Activated CD8-positive, alpha-beta memory T cell treated with anti-CD3 and anti-CD28 coated beads, Interleukin-2, amount 10 ng/mL, durations not matched to agents 7 days and 5 days (primary cell): Measurements from ENCODE around the gene FNDC3A. TPM values are rescaled to one million over a fixed set of nuclear protein-coding genes. Genes with fewer than 3 reads are reported as not detected.
"Not testable (repeated sequence)": the region's sequence is repeated elsewhere in the genome, so short reads cannot be mapped to it uniquely, and the experiment has no call there.

Source experiments
- ATAC-seq: fragments of 150-1000 bp; cut with Tn5 transposase; one replicate; pipeline ENCODE4 v1.10.0; 2021; ENCODE audit warnings: moderate library complexity
- CTCF ChIA-PET: fragments of 350-600 bp; sonication (Branson Sonifier 250); formaldehyde crosslinking; loops from one replicate; lab custom pipeline; 2021; ENCODE audit warnings: antibody characterized with exemption; lab: Charles Lee
- DNase-seq: peaks from one replicate; pipeline ENCODE4 v3.0.0-alpha.2; 2020
- H3K27ac Mint-ChIP-seq: one replicate; pipeline ENCODE4 v1.8.0; 2021; ENCODE audit warnings: mild to moderate bottlenecking, mixed read lengths
- H3K27me3 Mint-ChIP-seq: one replicate; pipeline ENCODE4 v1.8.0; 2021; ENCODE audit warnings: mixed read lengths
- H3K36me3 Mint-ChIP-seq: one replicate; pipeline ENCODE4 v1.8.0; 2021; ENCODE audit warnings: mild to moderate bottlenecking, mixed read lengths
- H3K4me1 Mint-ChIP-seq: one replicate; pipeline ENCODE4 v1.8.0; 2021; ENCODE audit warnings: mixed read lengths
- H3K4me3 Mint-ChIP-seq: one replicate; pipeline ENCODE4 v1.8.0; 2021; ENCODE audit warnings: mild to moderate bottlenecking, moderate library complexity, mixed read lengths
- H3K9me3 Mint-ChIP-seq: one replicate; pipeline ENCODE4 v1.8.0; 2022; ENCODE audit warnings: low read depth, mixed read lengths
- total RNA-seq, 2 experiments: library from RNA; stranded (reverse); gene quantifications; one replicate each; pipeline ENCODE4 v1.2.3, GENCODE V29; 2021

Gene FNDC3A
- total RNA-seq, 2 experiments from 2014 or later: 22.3 to 28.7 TPM

DNA sequence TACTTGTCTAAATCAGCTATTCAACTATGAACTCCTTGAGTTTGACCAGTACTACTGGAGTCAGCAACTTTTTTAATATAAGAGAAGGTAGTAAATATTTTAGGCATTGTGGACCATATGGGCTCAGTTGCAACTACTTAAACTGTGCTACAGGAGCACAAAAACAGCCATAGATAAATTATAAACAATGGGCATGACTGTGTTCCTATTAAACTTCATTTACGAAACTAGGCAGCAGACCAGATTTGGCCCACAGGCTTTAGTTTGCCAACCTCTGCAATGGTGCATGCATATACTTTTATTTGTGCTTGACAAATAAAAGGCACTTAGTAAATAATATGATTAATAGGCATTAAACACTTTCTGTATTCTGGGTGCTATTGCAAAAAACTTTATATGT, 7.6 kb downstream of the FNDC3A start:
- no peak for DNase-seq
- H3K9me3 Mint-ChIP-seq: peaks cover 7% of the 10 kb centered on the region
- H3K36me3 Mint-ChIP-seq: peaks cover 36% of the 10 kb centered on the region
- CTCF ChIA-PET: no interaction called here
- no peak overlapping the region for H3K27ac Mint-ChIP-seq
- ATAC-seq: no peak
- peaks cover 27% of the 10 kb centered on the region for H3K4me1 Mint-ChIP-seq
- H3K4me3 Mint-ChIP-seq: no peak overlapping the region
- H3K27me3 Mint-ChIP-seq: no peaks in the 10 kb centered on the region

DNA sequence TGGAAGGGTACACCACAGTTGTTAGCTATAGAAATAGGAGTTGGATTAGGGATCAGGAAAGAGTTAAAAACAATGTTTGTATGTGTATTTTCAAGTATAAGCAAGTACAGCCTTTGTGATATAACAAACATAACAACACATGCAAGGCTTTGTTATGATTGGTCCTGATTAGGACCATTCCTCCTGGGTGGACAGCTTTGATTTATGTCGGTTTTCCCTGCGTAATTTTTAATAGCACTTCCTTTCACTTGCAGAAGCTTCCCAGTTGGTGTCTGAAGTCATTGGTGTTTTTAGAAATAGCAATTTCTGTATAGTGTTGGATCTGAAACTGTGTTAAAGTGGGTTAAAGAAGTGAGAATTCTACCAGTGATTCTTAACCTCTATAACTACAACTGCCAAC, 10.0 kb downstream of the FNDC3A start:
- DNase-seq (no peak), ATAC-seq (no peak)
- no peaks in the 10 kb centered on the region for H3K27me3 Mint-ChIP-seq
- peaks cover 38% of the 10 kb centered on the region for H3K36me3 Mint-ChIP-seq
- H3K27ac Mint-ChIP-seq: no peak overlapping the region
- H3K4me1 Mint-ChIP-seq: peaks cover 9% of the 10 kb centered on the region
- CTCF ChIA-PET: no interaction called here
- peaks cover 12% of the 10 kb centered on the region for H3K9me3 Mint-ChIP-seq
- no peak overlapping the region for H3K4me3 Mint-ChIP-seq

DNA sequence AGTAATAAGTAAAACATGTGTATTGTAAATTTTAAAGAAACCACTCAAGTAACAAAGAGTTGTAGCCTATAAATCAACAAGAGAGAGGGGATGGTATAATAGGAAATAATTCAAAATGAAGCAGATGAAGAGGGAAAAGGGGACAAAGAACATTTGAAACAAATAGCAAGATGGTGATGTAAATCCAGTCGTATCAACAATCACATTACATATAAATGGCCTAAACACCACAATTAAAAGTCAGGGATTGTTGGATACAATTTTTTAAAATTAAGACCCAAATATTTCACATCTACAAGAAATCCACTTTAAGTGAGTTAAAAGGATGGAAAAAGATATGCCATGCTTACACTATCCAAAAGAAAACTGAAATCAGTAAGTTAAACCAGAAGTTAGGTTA, 15.2 kb downstream of the FNDC3A start:
- no peak for DNase-seq
- no peak overlapping the region for H3K27ac Mint-ChIP-seq
- no peak overlapping the region for H3K4me3 Mint-ChIP-seq
- H3K9me3 Mint-ChIP-seq: peaks cover 7% of the 10 kb centered on the region
- H3K4me1 Mint-ChIP-seq: peaks cover 9% of the 10 kb centered on the region
- H3K36me3 Mint-ChIP-seq: peaks cover 47% of the 10 kb centered on the region
- H3K27me3 Mint-ChIP-seq: no peaks in the 10 kb centered on the region
- CTCF ChIA-PET: no interaction called here
- ATAC-seq: no peak

DNA sequence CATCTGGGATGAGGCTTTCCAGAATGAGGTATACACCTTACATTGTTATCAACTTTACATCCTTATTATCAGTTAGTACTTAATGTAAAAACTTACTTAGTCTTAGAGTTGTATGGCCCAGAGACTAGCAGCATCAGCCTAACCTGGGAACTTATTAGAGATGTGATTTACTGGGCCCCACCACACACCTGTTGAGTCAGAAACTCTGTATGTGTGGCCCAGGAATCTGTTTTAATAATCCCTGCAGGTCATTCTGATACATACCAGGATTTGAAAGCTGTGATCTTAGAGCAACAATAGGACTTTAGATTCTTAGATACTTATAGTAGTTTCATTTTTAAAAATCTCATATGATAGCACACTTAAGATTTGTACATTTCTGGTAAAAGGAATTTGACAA, 17.4 kb downstream of the FNDC3A start:
- ATAC-seq: no peak
- Mint-ChIP-seq H3K27ac (no peak overlapping the region), H3K9me3 (peaks cover 7% of the 10 kb centered on the region), H3K4me1 (peaks cover 13% of the 10 kb centered on the region), H3K27me3 (no peaks in the 10 kb centered on the region), H3K4me3 (no peak overlapping the region), H3K36me3 (peaks cover 56% of the 10 kb centered on the region)
- no peak for DNase-seq
- CTCF ChIA-PET: no interaction called here

DNA sequence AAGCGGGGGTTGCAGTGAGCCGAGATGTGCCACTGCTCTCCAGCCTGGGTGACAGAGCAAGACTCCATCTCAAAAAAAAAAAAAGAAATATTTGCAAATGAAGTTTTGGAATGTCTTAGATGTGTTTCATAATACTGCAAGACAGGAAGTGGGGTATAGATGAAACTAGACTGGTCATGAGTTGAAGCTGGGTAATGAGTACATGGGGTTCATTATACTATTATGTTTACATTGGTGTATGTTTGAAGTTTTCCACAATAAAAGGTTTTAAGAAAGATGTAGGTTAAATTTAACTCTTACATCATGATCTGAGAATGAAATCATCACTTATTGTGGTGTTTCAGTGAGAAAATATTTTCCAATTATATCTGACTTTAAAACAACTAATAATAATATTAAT, 19.0 kb downstream of the FNDC3A start:
- DNase-seq (no peak), ATAC-seq (no peak)
- H3K4me3 Mint-ChIP-seq: no peak overlapping the region
- CTCF ChIA-PET: no interaction called here
- peaks cover 61% of the 10 kb centered on the region for H3K36me3 Mint-ChIP-seq
- peaks cover 5% of the 10 kb centered on the region for H3K9me3 Mint-ChIP-seq
- no peaks in the 10 kb centered on the region for H3K27me3 Mint-ChIP-seq
- H3K4me1 Mint-ChIP-seq: peaks cover 13% of the 10 kb centered on the region
- H3K27ac Mint-ChIP-seq: no peak overlapping the region

DNA sequence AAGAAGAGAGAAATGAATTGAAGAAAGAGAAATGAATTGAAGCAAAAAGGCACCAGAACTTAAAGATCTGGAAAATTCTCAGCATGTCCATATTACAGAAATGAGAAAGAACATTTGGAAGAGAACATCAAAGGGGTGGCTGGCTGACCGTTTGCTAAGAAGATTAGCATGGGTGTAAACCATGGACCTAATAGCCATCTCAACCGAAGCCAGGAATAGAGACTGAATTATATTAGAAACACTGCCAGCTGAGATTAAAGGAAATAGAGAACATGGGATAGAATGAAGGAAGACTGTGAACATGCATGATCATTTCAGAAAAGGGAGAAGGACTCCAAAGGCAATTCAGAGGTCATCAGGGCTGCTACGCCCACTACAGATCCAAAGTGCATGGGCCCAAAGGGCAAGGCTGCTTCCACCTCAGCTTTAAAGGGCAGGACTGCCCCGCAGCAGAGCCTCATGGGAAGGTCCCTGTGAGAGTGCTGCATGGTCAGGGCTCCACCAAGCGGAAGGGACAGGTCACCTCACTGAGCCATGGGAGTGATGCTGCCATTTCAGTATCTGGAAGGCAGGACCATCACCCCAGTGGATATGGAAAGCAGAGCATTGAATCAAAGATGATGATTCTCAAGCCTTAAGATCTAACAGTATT, 23.1 kb downstream of the FNDC3A start:
- peaks cover 10% of the 10 kb centered on the region for H3K4me1 Mint-ChIP-seq
- H3K27me3 Mint-ChIP-seq: no peaks in the 10 kb centered on the region
- no peak overlapping the region for H3K4me3 Mint-ChIP-seq
- no peak for ATAC-seq
- CTCF ChIA-PET: no interaction called here
- peaks cover 17% of the 10 kb centered on the region for H3K9me3 Mint-ChIP-seq
- no peak overlapping the region for H3K27ac Mint-ChIP-seq
- peaks cover 63% of the 10 kb centered on the region for H3K36me3 Mint-ChIP-seq
- no peak for DNase-seq

DNA sequence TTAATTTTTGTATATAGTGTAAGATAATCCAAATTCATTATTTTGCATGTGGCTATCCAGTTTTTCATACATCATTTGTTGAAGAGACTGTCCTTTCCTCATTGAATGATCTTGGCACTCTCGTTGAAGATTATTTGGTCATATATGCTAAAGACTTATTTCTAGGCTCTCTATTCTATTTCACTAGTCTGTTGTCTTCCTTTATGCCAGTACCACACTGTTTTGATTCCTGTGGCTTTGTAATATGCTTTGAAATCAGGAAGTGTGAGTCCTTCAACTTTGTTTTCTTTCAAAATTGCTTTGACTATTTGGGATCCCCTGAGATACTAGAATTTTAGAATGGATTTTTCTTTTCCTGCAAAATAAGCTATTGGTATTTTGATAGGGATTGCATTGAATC, 24.5 kb downstream of the FNDC3A start:
- Mint-ChIP-seq H3K4me1 (peaks cover 3% of the 10 kb centered on the region), H3K9me3 (peaks cover 17% of the 10 kb centered on the region), H3K27ac (no peak overlapping the region), H3K4me3 (no peak overlapping the region), H3K36me3 (peaks cover 57% of the 10 kb centered on the region), H3K27me3 (no peaks in the 10 kb centered on the region)
- no peak for ATAC-seq
- no peak for DNase-seq
- CTCF ChIA-PET: no interaction called here

DNA sequence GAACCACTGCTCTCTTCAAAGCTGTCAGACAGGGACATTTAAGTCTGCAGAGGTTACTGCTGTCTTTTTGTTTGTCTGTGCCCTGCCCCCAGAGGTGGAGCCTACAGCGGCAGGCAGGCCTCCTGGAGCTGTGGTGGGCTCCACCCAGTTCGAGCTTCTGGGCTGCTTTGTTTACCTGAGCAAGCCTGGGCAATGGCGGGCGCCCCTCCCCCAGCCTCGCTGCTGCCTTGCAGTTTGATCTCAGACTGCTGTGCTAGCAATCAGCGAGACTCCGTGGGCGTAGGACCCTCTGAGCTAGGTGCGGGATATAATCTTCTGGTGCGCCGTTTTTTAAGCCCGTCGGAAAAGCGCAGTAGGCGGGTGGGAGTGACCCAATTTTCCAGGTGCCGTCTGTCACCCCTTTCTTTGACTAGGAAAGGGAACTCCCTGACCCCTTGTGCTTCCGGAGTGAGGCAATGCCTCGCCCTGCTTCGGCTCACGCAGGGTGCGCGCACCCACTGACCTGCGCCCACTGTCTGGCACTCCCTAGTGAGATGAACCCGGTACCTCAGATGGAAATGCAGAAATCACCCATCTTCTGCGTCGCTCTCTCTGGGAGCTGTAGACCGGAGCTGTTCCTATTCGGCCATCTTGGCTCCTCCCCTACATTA, 43.4 kb downstream of the FNDC3A start:
- H3K4me3 Mint-ChIP-seq, ATAC-seq, H3K4me1 Mint-ChIP-seq, H3K9me3 Mint-ChIP-seq, H3K27ac Mint-ChIP-seq, H3K27me3 Mint-ChIP-seq, CTCF ChIA-PET, DNase-seq: not testable (repeated sequence)
- peaks cover 33% of the 10 kb centered on the region for H3K36me3 Mint-ChIP-seq

DNA sequence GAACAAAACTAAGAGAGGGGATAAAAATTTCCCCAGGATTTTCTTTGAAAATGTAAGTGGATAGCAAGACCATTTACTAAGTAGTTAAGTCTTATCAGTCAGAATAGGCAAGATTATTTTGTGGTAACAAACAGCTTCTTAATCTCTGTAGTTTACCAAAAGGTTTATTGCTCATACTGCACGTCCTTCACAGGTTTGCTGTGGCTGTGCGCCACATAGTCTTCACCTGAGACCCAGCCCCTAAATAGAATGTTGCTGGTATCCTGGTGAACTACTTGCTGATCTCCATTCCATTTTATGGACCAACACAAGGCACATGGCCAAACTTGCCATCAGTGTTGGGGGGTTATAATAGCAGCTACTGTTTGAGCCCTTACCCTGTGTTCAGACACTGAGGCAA, 44.6 kb downstream of the FNDC3A start:
- no peak for DNase-seq
- no peaks in the 10 kb centered on the region for H3K27me3 Mint-ChIP-seq
- H3K36me3 Mint-ChIP-seq: peaks cover 37% of the 10 kb centered on the region
- H3K9me3 Mint-ChIP-seq: peaks cover 10% of the 10 kb centered on the region
- ATAC-seq: no peak
- H3K27ac Mint-ChIP-seq: no peak overlapping the region
- CTCF ChIA-PET: no interaction called here
- peaks cover 8% of the 10 kb centered on the region for H3K4me1 Mint-ChIP-seq
- no peak overlapping the region for H3K4me3 Mint-ChIP-seq

DNA sequence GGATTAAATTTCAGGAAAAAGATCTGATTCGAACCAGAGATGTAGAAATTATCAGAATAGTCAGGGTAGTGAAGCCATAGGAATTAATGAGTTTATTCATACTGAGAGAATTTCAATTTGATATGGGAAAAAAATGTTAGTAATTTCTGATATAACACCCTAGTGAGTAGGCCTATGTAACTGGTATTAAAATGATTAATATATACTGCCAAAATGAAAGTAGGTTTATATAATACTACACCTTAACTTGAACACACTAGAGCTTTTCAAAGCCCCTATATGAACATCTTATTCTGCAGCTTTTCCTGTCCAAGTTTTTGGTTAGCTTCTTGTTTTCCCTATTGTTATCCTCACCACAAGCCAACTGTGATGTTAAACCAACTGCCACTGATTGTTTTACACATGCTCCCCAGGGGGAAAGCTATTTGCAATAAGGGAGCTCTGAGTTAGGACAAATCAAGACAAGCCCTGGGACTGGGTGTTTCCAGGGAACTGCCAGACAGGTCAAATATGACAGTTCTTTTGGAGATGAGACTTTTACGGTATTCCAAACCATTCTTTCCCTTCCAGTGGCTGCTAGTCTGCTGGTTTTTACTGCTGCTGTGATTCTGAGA, 45.3 kb downstream of the FNDC3A start:
- ATAC-seq (no peak), DNase-seq (no peak)
- H3K27ac Mint-ChIP-seq: no peak overlapping the region
- CTCF ChIA-PET: no interaction called here
- H3K27me3 Mint-ChIP-seq: no peaks in the 10 kb centered on the region
- H3K4me1 Mint-ChIP-seq: peaks cover 8% of the 10 kb centered on the region
- H3K4me3 Mint-ChIP-seq: no peak overlapping the region
- H3K36me3 Mint-ChIP-seq: peaks cover 37% of the 10 kb centered on the region
- H3K9me3 Mint-ChIP-seq: peaks cover 10% of the 10 kb centered on the region

DNA sequence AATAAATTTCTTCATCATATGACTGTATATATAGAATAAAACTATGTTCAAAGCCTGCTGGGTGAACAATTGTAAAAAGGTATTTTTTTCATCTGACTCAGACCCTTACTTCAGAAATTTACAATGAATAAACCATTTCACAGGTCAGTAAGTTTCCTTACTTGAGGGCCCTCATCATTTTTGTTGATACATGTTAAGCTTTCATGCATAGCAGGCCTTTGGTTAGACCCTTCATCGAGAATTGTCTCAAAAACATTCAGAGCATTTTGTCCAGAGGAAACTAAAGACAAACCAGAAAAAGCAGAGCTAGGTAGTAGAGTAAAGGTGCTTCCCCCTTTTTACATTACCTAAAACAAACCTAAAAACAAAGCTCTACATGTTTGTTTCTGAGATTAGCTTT, 46.2 kb downstream of the FNDC3A start:
- CTCF ChIA-PET: no interaction called here
- DNase-seq: no peak
- ATAC-seq: no peak
- Mint-ChIP-seq H3K27me3 (no peaks in the 10 kb centered on the region), H3K27ac (no peak overlapping the region), H3K9me3 (peaks cover 10% of the 10 kb centered on the region), H3K4me3 (no peak overlapping the region), H3K36me3 (peaks cover 41% of the 10 kb centered on the region), H3K4me1 (peaks cover 8% of the 10 kb centered on the region)

DNA sequence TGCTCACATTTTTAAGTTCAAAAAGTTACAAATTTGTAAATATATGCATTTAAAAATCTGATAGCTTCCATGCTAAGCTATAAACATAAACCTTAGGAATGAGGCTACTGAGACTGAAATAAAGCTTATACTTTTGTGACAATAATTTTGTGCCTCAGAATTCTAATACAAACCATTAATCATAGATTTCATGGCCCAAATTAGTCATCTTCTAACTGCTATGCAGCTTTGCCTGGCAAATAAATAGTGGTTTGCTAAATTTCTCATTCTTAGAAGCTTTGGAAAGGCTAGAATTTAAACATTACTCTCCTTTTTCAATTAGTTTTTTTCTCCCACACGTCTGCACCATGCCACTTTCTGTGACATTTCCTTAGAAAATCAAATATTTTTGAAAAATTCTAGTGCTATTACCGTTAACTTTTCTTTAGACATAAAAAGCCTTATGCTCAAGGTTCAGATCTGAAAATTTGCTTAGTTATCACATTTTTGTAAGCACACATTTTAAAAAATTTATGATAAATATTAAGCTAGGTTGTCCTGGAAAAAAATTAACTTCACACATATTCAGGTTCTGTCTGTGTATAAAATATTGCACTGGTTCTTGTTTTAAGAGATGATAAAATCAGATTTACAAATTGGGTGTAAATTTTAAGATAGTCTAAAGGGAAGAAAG, 46.9 kb downstream of the FNDC3A start:
- no peaks in the 10 kb centered on the region for H3K27me3 Mint-ChIP-seq
- H3K4me3 Mint-ChIP-seq: no peak overlapping the region
- peaks cover 8% of the 10 kb centered on the region for H3K4me1 Mint-ChIP-seq
- no peak for ATAC-seq
- peaks cover 42% of the 10 kb centered on the region for H3K36me3 Mint-ChIP-seq
- no peak for DNase-seq
- H3K27ac Mint-ChIP-seq: no peak overlapping the region
- H3K9me3 Mint-ChIP-seq: peaks cover 6% of the 10 kb centered on the region
- CTCF ChIA-PET: no interaction called here

DNA sequence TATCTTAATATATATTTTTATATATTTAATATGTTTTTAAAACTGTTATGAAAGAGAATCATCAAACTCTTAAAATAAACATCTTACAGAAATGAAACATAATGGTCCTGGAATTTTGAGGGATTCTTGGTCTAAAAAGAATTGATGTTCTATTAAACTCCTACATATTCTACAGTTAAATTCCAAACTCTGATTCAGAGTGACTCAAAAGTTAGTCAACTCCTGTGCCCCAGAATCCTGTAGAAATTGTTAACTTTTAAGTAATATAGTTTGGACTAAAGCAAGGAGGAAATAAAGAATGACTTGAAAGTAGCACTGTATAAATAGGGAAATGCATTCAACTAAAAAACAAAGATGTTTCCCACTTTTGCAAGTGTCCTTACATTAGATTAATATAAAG, 47.7 kb downstream of the FNDC3A start:
- CTCF ChIA-PET: no interaction called here
- no peaks in the 10 kb centered on the region for H3K27me3 Mint-ChIP-seq
- peaks cover 46% of the 10 kb centered on the region for H3K36me3 Mint-ChIP-seq
- peaks cover 10% of the 10 kb centered on the region for H3K4me1 Mint-ChIP-seq
- H3K27ac Mint-ChIP-seq: no peak overlapping the region
- peaks cover 7% of the 10 kb centered on the region for H3K9me3 Mint-ChIP-seq
- no peak overlapping the region for H3K4me3 Mint-ChIP-seq
- ATAC-seq: no peak
- DNase-seq: no peak

DNA sequence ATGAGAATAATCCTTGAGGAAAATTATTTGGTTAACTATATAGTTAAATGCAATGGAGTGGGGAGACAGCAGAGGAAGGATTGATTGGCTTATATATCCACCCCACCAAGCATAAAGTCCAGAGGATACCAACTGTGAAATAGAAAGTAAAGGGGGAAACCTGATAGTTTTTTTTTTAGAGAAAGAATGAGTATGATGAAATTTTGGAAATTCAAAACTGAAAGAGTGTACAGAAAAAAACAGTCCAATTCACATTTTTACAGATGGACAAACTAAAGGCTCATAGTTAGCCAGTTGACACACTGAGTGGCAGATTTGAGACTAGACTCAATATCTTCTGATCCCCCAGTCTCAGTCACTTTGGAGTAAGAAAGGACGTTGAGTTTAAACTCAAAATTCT, 51.1 kb downstream of the FNDC3A start:
- Mint-ChIP-seq H3K4me1 (peaks cover 6% of the 10 kb centered on the region), H3K36me3 (peaks cover 53% of the 10 kb centered on the region), H3K27me3 (no peaks in the 10 kb centered on the region), H3K27ac (no peak overlapping the region), H3K4me3 (no peak overlapping the region), H3K9me3 (peaks cover 22% of the 10 kb centered on the region)
- no peak for DNase-seq
- CTCF ChIA-PET: no interaction called here
- ATAC-seq: no peak
